ENCODE measurements around the gene RBPJL. TPM values are rescaled to one million over a fixed set of nuclear protein-coding genes. Genes with fewer than 3 reads are reported as not detected.

Gene RBPJL
- total RNA-seq, 1 experiment from 2014 or later: not detected

DNA sequence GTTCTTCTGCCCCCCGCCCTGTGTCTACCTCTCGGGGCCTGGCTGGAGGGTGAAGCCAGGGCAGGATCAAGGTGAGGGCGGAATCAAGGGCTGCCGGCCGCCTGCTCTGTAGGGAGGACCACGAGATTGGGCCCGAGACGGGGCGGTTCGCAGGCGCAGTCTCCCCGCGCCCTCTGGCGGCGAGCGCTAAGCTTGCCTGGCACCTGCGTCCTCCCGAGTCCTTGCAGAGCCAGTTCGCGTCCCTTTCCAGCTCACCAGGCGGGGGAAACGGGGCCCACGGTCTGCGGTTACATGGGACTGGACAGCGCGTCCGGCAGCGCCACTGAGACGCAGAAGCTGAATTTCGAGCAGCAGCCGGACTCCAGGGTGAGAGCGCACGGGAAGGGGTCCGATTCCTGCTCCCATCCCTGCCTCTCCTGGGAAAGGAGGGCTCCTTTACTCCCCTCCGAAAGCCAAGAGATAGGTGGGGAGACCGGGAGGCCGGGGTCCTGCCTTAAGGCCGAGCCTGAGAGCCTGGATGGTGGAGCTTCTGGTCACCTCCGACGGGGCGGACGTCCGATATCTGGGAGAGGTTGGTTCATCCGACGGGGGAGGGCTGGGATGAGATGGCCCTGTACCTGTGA lies 5.1 kb downstream of the RBPJL start:
- ATAC-seq: peak; percentile 90

DNA sequence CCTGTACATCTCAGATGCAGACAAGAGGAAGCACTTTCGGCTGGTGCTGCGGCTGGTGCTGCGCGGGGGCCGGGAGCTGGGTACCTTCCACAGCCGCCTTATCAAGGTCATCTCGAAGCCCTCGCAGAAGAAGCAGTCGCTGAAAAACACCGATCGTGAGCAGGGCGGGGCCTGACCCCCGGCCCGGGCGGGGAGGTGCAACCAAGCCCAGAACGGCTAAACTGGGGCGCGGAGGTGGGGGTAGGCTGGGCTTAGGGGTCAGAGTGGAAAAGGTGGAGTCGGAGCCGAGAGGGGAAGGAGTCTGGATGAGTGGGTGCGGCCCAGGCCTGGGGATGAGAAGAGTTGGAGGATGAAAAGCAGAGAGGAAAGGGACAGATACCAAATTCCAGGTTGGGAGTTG lies 5.6 kb downstream of the RBPJL start:
- Histone ChIP-seq H3K27me3 (ENCODE audit: low read length) (no peaks in the 10 kb centered on the region), H3K79me2 (ENCODE audit: low read length) (no peaks in the 10 kb centered on the region), H3K4me2 (ENCODE audit: low read length) (no peak overlapping the region), H3F3A (ENCODE audit: low read length, unreplicated experiment) (no peaks in the 10 kb centered on the region), H3K36me3 (ENCODE audit: low read depth, low read length) (no peaks in the 10 kb centered on the region), H3K9me3 (ENCODE audit: low read length) (no peaks in the 10 kb centered on the region), H3K27ac (ENCODE audit: low read length) (no peak overlapping the region), H3K4me1 (ENCODE audit: insufficient read depth, low read length) (no peaks in the 10 kb centered on the region), H2AFZ (ENCODE audit: low read length) (no peak overlapping the region), H3K9me2 (replicated peaks; ENCODE audit: low read length) (no peaks in the 10 kb centered on the region), H4K20me1 (ENCODE audit: low read length) (no peaks in the 10 kb centered on the region), H3K9ac (ENCODE audit: low read length) (no peak overlapping the region), H3K4me3 (ENCODE audit: low read length) (no peak overlapping the region)
- intact Hi-C loops (cut with micrococcal nuclease): no loop called here
- CTCF ChIA-PET: interaction anchor here (0.6 to 1.5 kb wide), 9 partner anchors 11 to 268 kb away, joined by 3 to 8 read pairs (median 3); partner anchors contain the start of genes SDC4, SLPI and SYS1
- no TSS peak for BruUV-seq (replicated peaks)
- no peak for ATAC-seq
- TF ChIP-seq, protein P1, sequence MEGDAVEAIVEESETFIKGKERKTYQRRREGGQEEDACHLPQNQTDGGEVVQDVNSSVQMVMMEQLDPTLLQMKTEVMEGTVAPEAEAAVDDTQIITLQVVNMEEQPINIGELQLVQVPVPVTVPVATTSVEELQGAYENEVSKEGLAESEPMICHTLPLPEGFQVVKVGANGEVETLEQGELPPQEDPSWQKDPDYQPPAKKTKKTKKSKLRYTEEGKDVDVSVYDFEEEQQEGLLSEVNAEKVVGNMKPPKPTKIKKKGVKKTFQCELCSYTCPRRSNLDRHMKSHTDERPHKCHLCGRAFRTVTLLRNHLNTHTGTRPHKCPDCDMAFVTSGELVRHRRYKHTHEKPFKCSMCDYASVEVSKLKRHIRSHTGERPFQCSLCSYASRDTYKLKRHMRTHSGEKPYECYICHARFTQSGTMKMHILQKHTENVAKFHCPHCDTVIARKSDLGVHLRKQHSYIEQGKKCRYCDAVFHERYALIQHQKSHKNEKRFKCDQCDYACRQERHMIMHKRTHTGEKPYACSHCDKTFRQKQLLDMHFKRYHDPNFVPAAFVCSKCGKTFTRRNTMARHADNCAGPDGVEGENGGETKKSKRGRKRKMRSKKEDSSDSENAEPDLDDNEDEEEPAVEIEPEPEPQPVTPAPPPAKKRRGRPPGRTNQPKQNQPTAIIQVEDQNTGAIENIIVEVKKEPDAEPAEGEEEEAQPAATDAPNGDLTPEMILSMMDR (conservative IDR thresholded peaks at IDR 0.05; ENCODE audit: low read depth, low read length): no peak
- no peak for TF ChIP-seq EZH2phosphoT487 (IDR thresholded peaks at IDR 0.05; ENCODE audit: borderline replicate concordance, low read length)
- TF ChIP-seq EZH2 (IDR thresholded peaks at IDR 0.05; ENCODE audit: low read length, unreplicated experiment): no peak
- POLR2A ChIA-PET (ENCODE audit: unreplicated experiment): no interaction called here
- no peak for DNase-seq

More for the DNA sequence above, 5.1 kb downstream of the RBPJL start:
- intact Hi-C loops (cut with micrococcal nuclease): loop anchor here (1.0 kb wide), 1 partner anchor 300 kb away; no protein-coding TSS in a partner anchor
- Histone ChIP-seq H3K4me3 (ENCODE audit: low read length) (peak overlapping the region; percentile 2; the same call in 1 of the 2 replicates), H3K4me1 (ENCODE audit: insufficient read depth, low read length) (no peaks in the 10 kb centered on the region), H3K9me2 (replicated peaks; ENCODE audit: low read length) (no peaks in the 10 kb centered on the region), H3K27me3 (ENCODE audit: low read length) (no peaks in the 10 kb centered on the region), H3K9ac (ENCODE audit: low read length) (no peak overlapping the region), H3K79me2 (ENCODE audit: low read length) (no peaks in the 10 kb centered on the region), H3K4me2 (ENCODE audit: low read length) (peak overlapping the region; percentile 59), H3K9me3 (ENCODE audit: low read length) (no peaks in the 10 kb centered on the region), H2AFZ (ENCODE audit: low read length) (peak overlapping the region; percentile 76), H3K36me3 (ENCODE audit: low read depth, low read length) (no peaks in the 10 kb centered on the region), H3K27ac (ENCODE audit: low read length) (no peak overlapping the region), H3F3A (ENCODE audit: low read length, unreplicated experiment) (no peaks in the 10 kb centered on the region), H4K20me1 (ENCODE audit: low read length) (no peaks in the 10 kb centered on the region)
- ChIA-PET CTCF (interaction anchor here (0.6 to 1.5 kb wide), 9 partner anchors 11 to 267 kb away, joined by 3 to 8 read pairs (median 3); partner anchors contain the start of genes SDC4 and SLPI), POLR2A (ENCODE audit: unreplicated experiment) (no interaction called here)
- TF ChIP-seq, protein P1 (conservative IDR thresholded peaks at IDR 0.05; ENCODE audit: low read depth, low read length): peak; percentile 94
- TF ChIP-seq EZH2phosphoT487 (IDR thresholded peaks at IDR 0.05; ENCODE audit: borderline replicate concordance, low read length): no peak
- DNase-seq: peak; percentile 81
- no TSS peak for BruUV-seq (replicated peaks)

DNA sequence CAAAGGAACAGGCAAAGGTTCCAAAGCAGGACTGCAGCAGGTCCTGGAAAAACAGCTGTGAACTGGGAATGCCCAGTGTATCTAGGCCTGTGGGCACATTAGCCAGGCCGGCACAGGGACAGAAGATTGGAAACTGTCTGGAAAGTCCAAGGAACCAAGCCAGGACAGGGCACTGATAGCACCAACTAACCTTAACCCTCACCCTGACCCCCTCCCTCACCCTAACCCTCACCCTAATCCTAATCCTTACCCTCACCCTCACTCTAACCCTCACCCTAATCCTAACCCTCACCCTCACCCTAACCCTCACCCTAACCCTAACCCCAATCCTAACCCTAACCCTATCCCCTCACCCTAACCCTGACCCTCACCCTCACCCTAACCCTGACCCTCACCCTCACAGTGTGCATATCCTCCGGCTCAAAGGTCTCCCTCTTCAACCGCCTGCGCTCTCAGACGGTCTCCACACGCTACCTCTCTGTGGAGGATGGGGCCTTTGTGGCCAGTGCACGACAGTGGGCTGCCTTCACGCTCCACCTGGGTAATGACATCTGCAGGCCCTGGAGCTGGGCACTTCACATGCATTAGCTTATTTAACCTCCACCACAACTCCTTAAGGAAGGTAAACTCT lies 6.5 kb downstream of the RBPJL start:
- H3K9me2 ChIP-seq (replicated peaks; ENCODE audit: low read length): no peaks in the 10 kb centered on the region
- H3K4me3 ChIP-seq (ENCODE audit: low read length): no peak overlapping the region
- no peak overlapping the region for H3K27ac ChIP-seq (ENCODE audit: low read length)
- H3K27me3 ChIP-seq (ENCODE audit: low read length): no peaks in the 10 kb centered on the region
- no TSS peak for BruUV-seq (replicated peaks)
- no peaks in the 10 kb centered on the region for H3K4me1 ChIP-seq (ENCODE audit: insufficient read depth, low read length)
- H3K9me3 ChIP-seq (ENCODE audit: low read length): no peaks in the 10 kb centered on the region
- DNase-seq (no peak), ATAC-seq (no peak)
- POLR2A ChIA-PET (ENCODE audit: unreplicated experiment): no interaction called here
- H2AFZ ChIP-seq (ENCODE audit: low read length): no peak overlapping the region
- H3F3A ChIP-seq (ENCODE audit: low read length, unreplicated experiment): no peaks in the 10 kb centered on the region
- no peak overlapping the region for H3K4me2 ChIP-seq (ENCODE audit: low read length)
- no peak overlapping the region for H3K9ac ChIP-seq (ENCODE audit: low read length)
- CTCF ChIA-PET: interaction anchor here (0.6 to 1.0 kb wide), 2 partner anchors 10 to 19 kb away, joined by 3 read pairs; no protein-coding TSS in a partner anchor
- intact Hi-C loops (cut with micrococcal nuclease): no loop called here
- no peaks in the 10 kb centered on the region for H4K20me1 ChIP-seq (ENCODE audit: low read length)
- no peaks in the 10 kb centered on the region for H3K36me3 ChIP-seq (ENCODE audit: low read depth, low read length)
- TF ChIP-seq EZH2 (IDR thresholded peaks at IDR 0.05; ENCODE audit: low read length, unreplicated experiment): no peak
- no peak for TF ChIP-seq EZH2phosphoT487 (IDR thresholded peaks at IDR 0.05; ENCODE audit: borderline replicate concordance, low read length)
- TF ChIP-seq, protein P1 (conservative IDR thresholded peaks at IDR 0.05; ENCODE audit: low read depth, low read length): no peak
- no peaks in the 10 kb centered on the region for H3K79me2 ChIP-seq (ENCODE audit: low read length)
